GM18517 (cell line): ENCODE data around the gene ADAM12.
A peak's percentile ranks its signal among the peaks of the same experiment; 100 is the strongest.
"Not testable (repeated sequence)": the region's sequence is repeated elsewhere in the genome, so short reads cannot be mapped to it uniquely, and the experiment has no call there.

Experiments used
- ATAC-seq: cut with Tn5 transposase; IDR thresholded peaks from one replicate; pipeline ENCODE4 v1.9.1; 2021; ENCODE audit warnings: mild to moderate bottlenecking, moderate library complexity; ENCODE audit not compliant: unreplicated experiment

ADAM12 gene

GRCh38 chr10:126062131-126063032 is 325.9 kb downstream of the ADAM12 start:
- no peak for ATAC-seq

- no peak for ATAC-seq
Measured at GRCh38 chr10:126061526-126061925, 326.8 kb downstream of the ADAM12 start.

GRCh38 chr10:126060261-126060931 is 327.9 kb downstream of the ADAM12 start:
- ATAC-seq, result no peak

GRCh38 chr10:126059076-126059826 is 329.0 kb downstream of the ADAM12 start:
- ATAC-seq, result no peak

GRCh38 chr10:126058507-126058906 is 329.8 kb downstream of the ADAM12 start:
- no peak for ATAC-seq

GRCh38 chr10:126058104-126058503 is 330.2 kb downstream of the ADAM12 start:
- no peak for ATAC-seq

GRCh38 chr10:126057494-126057893 is 330.8 kb downstream of the ADAM12 start:
- ATAC-seq, result no peak

- ATAC-seq, result no peak
Measured at GRCh38 chr10:126054191-126054590, 334.1 kb downstream of the ADAM12 start.

- no peak for ATAC-seq
Measured at GRCh38 chr10:126052171-126052570, 336.1 kb downstream of the ADAM12 start.

- no peak for ATAC-seq
Measured at GRCh38 chr10:126049759-126050700, 338.2 kb downstream of the ADAM12 start.

GRCh38 chr10:126047749-126048148 is 340.5 kb downstream of the ADAM12 start:
- not testable (repeated sequence) for ATAC-seq

- no peak for ATAC-seq
Measured at GRCh38 chr10:126046831-126047230, 341.4 kb downstream of the ADAM12 start.

- no peak for ATAC-seq
Measured at GRCh38 chr10:126045861-126046260, 342.4 kb downstream of the ADAM12 start.

GRCh38 chr10:126043389-126043788 is 344.9 kb downstream of the ADAM12 start:
- ATAC-seq, result no peak

- no peak for ATAC-seq
Measured at GRCh38 chr10:126042906-126043305, 345.4 kb downstream of the ADAM12 start.

GRCh38 chr10:126042354-126042753 is 345.9 kb downstream of the ADAM12 start:
- peak; percentile 3 for ATAC-seq

GRCh38 chr10:126041804-126042231 is 346.5 kb downstream of the ADAM12 start:
- ATAC-seq, result peak; percentile 100

GRCh38 chr10:126041117-126041516 is 347.2 kb downstream of the ADAM12 start:
- no peak for ATAC-seq

GRCh38 chr10:126037946-126038345 is 350.3 kb downstream of the ADAM12 start:
- ATAC-seq, result no peak

GRCh38 chr10:126036515-126036914 is 351.8 kb downstream of the ADAM12 start:
- no peak for ATAC-seq
